GM12872 (cell line): ENCODE results near the gene XRRA1.

Experiments
- TF ChIP-seq, protein P1 (sequence below): IDR thresholded peaks from 3 replicates; pipeline ENCODE4 v1.5.1; 2011; ENCODE audit warnings: low read depth, mild to moderate bottlenecking, low read length, moderate library complexity; ENCODE audit not compliant: insufficient read depth

XRRA1 gene

DNA sequence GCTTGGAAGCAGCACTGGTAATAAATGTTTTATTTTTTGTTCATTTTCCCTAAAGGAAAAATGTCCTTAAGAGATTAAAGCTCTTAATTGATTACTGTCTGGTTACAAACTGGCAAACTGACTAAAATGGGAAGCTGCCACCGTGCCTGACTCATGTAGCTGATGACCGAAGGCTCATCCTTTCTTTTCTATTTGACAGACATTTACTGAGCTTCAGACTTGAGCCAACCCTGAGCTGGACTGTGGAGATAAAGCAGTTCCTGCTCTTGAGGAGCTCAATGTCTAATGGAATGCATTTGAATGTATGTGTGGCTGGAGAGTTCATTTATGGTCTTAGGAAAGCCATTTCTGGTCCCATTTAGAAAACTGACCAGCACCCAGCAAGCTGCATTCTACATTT lies 108.9 kb downstream of the XRRA1 start:
- TF ChIP-seq, protein P1, sequence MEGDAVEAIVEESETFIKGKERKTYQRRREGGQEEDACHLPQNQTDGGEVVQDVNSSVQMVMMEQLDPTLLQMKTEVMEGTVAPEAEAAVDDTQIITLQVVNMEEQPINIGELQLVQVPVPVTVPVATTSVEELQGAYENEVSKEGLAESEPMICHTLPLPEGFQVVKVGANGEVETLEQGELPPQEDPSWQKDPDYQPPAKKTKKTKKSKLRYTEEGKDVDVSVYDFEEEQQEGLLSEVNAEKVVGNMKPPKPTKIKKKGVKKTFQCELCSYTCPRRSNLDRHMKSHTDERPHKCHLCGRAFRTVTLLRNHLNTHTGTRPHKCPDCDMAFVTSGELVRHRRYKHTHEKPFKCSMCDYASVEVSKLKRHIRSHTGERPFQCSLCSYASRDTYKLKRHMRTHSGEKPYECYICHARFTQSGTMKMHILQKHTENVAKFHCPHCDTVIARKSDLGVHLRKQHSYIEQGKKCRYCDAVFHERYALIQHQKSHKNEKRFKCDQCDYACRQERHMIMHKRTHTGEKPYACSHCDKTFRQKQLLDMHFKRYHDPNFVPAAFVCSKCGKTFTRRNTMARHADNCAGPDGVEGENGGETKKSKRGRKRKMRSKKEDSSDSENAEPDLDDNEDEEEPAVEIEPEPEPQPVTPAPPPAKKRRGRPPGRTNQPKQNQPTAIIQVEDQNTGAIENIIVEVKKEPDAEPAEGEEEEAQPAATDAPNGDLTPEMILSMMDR = no peak

DNA sequence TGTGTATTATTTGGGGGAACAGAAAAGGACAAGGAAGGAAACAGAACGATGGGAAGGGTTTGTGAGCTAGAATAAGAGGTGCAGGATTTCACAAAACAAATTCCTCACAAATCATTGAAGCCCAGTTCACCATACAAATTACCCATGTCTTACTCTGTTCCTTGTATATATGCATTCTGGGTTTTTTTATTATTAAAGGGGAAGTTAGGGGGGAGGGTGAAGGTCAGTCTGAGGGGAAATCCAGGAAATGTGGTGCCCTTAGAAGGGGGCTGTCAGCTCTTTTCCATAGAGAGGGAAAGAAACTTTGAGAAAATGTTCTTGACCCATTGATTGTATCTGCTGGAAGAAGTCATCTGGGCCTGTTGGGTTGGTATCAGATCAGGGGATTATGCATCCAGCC lies 109.4 kb downstream of the XRRA1 start:
- TF ChIP-seq, protein P1 = no peak

DNA sequence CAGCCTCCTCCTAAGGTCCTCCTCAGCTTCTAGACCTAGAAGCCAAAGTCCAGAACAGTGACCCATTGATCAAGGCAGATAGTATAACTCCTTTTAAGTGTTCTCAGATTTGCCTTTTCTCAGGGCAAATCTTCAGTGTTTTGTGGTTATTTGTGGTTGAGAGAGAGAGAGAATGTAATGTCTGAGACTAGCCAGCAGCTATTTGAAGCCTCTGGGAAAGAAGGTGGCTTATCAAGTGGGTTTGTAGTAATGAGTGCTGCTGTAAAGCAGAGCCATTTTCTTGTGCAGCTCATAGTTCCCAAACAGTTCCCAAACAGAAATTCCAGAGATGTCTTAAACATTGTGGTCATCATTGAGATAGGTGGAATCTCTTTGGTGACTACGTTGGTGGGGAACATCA lies 110.7 kb downstream of the XRRA1 start:
- TF ChIP-seq, protein P1 = no peak

DNA sequence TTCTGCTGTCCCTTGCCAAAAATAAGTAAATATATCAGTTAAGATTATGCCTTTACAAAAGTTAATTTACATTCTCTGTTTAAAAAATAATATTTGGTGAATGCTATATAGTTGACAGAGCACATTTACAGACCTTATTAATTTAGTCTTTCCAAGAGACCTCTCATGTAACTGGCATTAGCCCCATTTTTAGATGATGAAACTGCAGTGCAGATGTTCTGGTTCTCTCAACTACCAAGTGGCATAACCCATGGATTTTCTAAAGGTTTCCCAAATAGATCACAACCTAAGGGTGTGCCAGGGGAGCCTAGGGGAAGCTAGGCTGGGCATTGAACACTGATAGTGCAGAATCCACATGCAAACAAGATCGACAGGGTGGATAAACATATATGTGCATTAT lies 111.7 kb downstream of the XRRA1 start:
- TF ChIP-seq, protein P1 = no peak

DNA sequence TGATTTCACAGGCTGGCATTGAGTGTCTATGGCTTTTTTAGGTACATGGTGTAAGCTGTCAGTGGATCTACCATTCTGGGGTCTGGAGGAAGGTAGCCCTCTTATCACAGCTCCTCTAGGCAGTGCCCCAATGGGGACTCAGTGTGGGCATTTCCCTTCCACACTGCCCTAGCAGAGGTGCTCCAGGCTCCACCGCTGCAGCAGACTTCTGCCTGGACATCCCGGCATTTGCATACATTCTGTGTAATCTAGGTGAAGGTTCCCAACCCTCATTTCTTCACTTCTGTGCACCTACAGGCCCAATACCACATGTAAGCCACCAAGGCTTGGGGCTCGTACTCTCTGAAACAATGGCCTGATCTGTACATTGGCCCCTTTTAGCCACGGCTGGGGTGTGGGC lies 122.0 kb downstream of the XRRA1 start:
- TF ChIP-seq, protein P1 = no peak

DNA sequence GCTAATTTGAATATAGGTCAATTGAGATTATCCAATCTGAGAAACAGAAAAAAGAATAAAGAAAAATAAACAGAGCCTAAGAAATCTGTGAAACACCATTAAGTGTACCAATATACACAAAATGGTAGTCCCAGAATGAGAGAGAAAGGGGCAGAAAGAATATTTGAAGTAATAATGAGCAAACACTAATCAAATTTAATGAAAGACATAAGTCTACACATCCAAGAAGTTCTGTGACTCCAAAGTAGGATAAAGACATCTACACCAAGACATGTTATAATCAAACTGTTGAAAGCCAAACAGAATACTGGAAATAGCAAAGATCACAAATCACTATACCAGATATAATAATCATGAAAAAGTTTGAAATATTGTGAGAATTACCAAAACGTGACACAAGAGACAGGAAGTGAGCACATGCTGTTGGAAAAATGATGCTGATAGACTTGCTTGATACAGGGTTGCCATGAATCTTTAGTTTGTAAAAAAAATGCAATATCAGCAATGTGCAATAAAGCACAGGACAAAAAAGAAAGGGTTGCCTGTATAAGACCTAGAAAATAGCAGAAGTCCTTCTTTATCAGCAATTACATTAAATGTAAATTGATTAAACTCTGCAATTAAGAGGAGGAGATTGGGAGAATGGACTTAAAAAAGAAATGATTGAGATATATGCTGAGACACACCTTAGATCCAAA lies 124.5 kb downstream of the XRRA1 start:
- TF ChIP-seq, protein P1 = no peak

DNA sequence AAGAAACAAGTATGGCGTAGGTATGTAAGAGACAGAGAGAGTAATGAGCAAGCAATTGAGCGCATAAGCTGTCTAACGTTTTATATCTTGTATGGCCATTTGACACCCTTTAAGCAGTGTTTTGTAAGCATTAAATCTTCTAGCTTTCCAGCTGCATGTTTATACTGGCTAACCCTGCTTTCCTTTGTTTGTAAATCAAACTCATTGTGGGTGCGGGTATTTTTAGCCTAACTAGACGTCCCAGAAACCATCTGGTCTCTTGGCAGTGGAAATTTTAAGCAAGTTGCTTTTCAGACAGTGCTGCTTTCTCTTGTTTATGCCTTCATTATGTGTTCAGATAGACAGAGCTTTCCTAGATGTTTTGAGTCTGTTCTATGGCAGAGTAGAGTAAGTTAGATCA lies 126.7 kb downstream of the XRRA1 start:
- TF ChIP-seq, protein P1 = no peak
